ENCODE data around the gene SEMA4G.
"Not testable (repeated sequence)": the region's sequence is repeated elsewhere in the genome, so short reads cannot be mapped to it uniquely, and the experiment has no call there.

Gene SEMA4G

DNA sequence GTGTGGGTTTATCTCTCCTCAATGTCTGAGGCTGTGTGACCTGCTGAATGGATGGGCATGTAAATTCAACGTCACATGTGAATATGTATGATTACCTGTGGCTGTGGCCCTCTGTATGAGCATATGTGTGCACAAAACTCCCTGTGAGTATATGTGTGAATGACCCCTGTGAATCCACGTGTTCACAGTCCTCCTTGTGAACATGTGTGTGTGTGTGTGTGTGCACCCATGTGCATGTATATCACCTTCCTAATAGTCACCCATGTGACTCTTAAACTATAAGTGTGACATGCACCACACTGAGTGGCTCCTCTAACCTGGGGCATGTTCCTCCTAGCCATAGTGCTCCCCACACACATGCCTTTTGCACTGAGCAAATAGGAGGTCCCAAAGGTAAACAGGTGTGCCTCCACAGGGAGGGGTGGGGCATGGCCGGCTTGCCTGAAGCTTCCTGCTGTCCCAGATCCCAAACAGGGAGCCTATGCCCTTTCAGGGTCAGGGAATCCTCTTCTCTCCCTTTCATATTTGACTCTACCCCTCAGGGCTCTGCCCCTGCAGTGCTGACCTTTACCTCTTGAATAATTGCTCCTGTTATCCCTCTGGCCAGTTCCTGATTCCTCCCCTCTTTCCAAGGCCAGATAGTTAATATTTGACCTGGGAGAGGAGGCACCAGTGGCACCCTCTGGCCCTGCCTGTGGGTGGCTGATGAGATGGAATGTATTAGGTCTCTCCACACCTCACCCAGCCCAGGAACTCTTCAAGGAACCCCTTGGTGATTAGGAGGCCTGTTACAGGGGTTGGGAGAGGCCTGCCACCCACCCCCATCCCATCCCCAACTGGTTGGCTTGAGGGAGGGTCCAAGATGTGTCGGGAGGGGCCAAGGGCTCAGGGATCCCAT, 1.9 kb downstream of the SEMA4G start:
- no peak for FAIRE-seq

DNA sequence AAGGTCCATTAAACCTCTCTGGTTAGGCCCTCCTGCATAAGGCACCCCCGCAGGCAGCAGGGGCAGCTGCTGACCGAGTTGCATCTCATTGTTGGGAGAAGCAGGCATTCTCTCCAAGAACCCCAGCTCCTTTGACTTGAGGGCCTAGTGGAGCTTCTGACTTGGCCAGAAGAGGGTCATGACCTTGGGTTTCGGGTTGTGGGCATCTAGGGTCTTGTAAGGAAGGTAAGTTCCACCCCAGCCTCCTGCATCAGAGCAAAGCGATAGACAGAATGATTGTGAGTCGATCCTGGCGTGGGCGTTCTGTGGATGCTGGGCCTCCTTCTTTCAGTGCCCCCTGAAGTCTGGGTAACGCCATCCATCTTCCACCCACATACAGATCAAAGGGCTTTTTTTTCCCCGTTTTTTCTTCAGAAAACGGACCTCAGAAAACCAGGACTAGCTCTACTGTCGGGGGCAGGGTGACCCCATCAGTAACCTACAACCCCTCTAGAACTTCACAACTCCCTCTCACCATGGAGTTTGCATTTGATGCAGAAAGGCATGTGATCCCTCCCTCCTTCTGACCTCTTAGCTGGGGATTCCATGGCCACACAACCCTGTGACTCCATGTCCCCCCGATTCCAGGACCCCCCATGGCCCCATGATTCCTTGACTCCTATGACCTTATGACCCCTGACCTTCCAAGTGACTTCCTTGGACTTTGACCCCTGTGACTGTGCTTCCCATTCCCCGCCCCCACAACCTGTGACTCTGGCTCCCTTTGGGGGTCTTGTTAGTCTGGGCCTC, 3.0 kb downstream of the SEMA4G start:
- no peak for FAIRE-seq

DNA sequence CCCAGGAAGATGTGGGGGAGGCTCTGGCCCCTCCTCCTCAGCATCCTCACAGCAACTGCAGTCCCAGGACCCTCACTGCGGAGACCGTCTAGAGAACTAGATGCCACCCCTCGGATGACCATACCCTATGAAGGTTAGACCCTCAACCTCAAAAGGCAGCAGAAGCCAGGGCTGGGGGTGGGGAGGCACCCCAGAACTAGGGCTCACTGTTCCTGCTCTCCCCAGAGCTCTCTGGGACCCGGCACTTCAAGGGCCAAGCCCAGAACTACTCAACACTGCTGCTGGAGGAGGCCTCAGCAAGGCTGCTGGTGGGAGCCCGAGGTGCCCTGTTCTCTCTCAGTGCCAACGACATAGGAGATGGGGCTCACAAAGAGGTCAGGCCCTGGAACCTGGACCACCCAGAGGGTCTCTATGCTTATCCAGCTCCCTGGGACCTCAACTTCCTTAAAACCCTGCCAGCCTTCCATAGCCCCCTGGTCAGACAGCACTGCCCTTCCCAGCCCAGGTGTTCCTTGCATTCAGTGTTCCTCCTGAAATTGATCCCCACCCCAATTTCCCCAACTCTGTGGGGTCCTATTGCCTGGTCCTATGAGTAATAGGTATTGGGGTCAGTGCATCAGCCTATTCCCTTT, 3.7 kb downstream of the SEMA4G start:
- FAIRE-seq = no peak

DNA sequence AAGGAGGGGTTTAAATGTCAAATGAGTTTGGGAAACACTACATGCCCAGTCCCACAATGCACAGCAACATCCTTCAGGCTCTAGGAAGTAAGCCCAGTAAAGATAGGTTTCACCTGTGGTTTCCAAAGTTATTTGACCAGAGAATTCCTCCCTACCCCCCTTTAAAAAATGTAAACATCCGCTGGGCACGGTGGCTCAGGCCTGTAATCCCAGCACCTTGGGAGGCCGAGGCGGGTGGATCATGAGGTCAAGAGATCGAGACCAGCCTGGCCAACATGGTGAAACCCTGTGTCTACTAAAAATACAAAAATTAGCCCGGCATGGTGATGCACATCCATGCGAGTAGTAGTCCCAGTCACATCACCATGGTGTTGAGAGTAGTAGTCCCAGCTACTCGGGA, 6.1 kb downstream of the SEMA4G start:
- FAIRE-seq = not testable (repeated sequence)

DNA sequence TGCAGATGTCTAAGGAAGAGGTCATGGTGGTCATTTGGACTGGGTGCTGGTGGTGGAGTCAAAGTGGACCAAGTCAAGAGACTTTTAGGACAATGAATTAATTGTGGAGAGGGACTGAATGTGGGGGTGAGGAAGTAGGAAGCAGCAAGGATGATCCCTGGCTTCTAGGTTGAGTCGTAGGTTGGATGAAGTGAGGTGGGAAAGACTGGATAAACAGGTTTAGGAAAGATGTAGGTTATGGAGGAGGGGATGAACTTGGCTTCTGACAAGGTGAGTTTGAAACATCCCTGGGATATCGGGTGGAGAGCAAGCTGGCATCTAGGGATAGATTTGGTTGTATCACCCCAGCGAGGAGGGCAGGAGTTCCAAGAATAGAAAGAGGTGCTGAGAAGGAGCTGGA, 7.6 kb downstream of the SEMA4G start:
- FAIRE-seq = no peak

DNA sequence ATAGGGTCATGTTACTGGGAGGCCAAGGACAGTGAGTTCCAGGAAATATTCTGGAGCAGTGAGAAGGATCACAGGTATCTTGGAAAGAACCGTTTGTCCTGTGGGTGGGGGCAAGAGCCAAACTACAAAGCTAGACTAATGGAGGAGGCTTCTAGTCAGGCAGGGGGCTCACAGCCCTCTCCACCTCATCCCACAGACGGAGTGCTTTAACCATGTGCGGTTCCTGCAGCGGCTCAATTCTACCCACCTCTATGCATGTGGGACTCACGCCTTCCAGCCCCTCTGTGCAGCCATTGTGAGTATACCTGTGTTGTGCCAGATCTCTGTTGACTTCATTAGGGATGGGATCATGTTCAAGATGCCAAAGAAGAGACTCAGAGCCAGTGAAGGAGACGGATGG, 8.1 kb downstream of the SEMA4G start:
- FAIRE-seq = no peak

DNA sequence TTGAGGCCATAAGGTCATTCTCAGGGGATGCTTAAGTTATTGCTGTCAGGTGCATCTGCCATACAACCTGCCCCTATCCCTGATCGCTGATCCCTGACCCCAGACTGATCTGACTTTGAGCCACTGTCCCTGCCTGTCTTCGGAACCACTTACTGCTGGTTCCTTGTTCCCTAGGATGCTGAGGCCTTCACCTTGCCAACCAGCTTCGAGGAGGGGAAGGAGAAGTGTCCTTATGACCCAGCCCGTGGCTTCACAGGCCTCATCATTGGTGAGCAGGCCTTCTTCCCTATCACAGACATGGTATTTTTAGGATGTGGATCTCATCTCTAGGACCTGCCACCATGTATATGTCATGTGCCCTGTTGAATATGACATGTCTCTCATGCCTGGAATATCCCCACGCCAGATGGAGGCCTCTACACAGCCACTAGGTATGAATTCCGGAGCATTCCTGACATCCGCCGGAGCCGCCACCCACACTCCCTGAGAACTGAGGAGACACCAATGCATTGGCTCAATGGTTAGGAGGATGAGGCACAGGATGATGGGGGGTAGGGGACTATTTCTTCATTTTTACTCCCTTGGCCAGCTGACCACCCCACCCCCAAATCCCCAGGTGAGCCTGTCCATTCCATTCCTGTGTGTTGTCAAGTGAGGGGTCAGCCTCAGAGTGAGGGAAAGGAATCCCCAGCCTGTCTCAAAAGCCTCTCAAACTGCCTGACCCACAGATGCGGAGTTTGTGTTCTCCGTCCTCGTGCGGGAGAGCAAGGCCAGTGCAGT, 9.0 kb downstream of the SEMA4G start:
- no peak for FAIRE-seq

DNA sequence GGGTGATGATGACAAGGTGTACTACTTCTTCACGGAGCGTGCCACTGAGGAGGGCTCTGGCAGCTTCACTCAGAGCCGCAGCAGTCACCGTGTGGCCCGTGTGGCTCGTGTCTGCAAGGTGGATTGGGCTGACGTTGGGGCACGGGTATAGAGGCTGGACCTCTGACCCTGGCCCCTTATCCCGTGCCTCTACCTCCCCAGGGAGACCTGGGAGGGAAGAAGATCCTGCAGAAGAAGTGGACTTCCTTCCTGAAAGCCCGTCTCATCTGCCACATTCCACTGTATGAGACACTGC, 9.5 kb downstream of the SEMA4G start:
- no peak for FAIRE-seq

DNA sequence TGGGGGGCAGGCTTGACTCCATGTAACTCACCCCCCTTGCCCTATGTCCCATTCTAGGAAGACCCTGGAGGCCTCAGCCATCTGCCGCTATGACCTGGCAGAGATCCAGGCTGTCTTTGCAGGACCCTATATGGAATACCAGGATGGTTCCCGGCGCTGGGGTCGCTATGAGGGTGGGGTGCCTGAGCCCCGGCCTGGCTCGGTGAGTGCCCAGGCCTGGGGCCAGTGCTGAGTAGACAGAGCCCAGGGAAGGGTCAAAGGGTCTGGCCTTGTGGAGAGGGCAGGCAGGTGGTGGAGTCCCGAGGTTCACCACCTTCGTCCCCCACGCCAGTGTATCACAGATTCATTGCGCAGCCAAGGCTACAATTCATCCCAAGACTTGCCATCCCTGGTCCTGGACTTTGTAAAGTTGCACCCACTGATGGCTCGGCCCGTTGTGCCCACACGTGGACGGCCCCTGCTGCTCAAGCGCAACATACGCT, 10.5 kb downstream of the SEMA4G start:
- FAIRE-seq = no peak

DNA sequence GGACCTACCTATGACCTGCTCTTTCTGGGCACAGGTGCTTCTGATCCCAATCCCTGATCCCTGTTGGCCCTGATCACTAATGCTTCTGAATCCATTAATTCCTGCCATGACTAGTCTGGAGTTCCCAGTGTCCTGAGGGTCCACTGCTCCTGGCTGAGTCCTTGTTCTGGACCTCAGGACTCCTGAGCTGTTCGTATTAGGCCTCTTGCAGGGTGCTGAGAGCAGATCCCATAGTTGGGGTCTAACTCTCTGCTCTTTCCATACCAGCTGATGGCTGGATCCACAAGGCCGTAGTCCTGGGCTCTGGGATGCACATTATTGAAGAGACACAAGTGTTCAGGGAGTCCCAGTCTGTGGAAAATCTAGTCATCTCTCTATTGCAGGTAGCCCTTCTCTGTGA, 11.0 kb downstream of the SEMA4G start:
- FAIRE-seq = no peak

DNA sequence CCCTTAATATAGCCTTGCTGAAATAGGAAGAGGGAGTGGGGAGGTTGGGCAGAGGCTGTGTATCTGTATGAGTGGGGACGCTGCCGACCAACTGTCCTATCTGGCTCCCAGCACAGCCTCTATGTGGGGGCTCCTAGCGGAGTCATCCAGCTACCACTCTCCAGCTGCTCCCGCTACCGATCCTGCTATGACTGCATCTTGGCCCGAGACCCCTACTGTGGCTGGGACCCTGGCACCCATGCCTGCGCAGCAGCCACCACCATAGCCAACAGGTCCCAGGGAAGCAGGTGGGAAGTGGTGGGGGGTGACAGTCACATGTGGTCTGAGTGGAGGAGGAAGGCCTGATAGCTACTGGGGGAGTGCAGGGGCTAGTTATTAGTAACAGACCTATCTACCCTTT, 11.4 kb downstream of the SEMA4G start:
- no peak for FAIRE-seq

DNA sequence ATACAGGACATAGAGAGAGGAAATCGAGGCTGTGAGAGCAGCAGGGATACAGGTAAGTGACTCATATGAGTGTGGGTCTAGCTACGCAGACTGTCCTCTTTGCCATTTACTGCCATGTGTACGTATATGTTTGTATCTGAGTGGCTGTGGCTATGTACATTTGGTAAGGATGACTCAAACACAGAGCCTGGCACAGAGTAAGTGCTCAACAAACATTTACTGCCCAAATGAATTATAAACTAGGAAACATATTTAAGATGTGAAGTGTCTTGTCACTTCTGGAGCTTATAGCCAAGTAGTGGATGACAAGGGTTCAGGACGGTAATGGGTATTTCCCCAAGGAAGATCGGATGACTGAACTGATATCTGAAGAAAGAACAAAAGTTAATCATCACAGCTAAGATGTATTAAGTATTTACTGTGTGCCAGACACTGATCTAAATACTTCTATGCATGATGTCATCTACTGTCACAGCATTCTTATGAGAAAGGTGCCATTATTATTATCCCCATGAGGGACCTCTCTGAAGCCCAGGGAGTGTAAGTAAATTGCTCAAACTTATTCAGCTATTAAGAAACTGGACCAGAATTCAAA, 12.0 kb downstream of the SEMA4G start:
- FAIRE-seq = no peak

DNA sequence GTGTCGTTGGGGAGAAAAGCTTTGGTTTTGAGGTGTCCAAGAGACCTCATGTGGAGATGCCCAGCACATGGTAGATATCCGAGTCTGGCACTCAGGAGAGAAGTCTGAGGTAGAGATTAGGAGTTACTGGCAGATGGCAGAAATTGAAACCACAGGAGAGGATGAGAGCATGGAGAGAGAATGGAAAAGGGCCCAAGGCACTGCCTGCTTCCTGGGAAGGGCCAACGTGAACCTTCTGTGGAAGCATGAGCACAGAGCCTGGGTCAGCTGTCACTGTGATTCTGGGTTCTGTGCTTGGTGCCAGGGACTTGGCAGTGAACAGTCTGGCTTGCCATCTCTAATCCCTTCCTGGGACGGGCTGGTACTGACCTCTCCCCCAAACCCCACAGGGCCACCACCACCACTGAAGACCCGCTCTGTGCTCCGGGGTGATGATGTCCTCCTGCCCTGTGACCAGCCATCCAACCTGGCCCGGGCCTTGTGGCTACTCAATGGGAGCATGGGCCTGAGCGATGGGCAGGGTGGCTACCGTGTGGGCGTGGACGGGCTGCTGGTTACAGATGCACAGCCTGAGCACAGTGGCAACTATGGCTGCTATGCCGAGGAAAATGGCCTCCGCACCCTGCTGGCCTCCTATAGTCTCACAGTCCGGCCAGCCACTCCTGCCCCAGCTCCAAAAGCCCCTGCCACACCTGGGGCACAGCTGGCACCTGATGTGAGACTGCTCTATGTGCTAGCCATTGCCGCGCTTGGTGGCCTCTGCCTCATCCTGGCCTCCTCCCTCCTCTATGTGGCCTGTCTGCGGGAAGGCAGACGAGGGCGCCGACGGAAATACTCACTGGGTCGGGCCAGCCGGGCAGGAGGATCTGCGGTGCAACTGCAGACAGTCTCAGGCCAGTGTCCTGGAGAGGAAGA, 13.9 kb downstream of the SEMA4G start:
- no peak for FAIRE-seq

DNA sequence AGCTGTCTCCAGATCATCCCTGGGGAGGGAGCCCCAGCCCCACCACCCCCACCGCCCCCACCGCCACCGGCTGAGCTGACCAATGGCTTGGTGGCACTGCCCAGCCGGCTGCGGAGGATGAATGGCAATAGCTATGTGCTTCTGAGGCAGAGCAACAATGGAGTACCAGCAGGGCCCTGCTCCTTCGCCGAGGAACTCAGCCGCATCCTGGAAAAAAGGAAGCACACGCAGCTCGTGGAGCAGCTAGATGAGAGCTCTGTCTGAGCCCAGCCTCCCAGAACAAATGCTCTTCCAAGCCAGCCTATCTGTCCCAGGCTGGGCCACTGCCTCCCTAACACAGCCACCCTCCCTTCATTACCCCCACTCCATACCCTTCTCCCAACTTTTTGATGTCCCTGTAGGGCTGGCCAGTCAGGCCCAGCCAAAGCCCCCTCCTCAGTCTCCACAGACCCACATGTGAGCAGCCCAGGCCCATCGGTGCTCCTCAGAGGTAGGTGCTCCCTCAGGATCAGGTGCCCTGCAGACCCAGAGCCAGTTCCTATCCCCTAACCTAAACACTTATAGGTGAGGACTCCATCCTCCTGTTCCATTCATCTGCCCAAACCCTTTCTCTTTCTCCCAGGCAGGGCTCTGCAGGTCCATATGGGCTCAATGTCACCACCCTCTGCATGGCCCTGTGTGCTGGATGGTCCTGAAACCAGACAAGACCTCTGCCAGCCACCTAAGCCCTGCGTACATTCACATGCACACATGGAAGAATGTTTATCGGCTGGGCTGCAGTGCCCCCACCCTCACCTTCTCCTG, 14.8 kb downstream of the SEMA4G start:
- FAIRE-seq = no peak

DNA sequence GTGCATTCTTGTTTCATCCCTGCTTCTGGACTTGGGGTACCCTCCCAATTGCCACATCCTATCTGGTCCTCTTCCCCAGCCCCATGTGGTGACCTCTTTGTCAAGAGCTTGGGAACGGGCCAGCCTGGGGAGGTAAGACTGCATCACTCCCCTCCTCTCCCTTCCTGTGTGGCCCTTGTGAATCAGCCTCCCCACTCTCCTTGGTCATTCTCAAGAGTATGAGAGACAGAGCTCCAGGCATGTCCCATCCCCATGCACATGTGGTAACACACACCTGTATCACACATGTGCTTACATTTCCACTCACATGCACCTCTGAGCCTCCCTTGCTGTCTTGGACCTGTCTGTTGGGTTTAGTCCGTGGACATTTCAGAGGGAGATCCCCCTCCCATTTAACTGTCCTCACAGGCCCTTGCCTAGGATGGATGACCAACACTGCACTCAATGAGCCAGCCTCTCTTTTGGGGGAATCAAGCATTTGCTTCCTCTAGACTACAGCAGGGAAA, 15.4 kb downstream of the SEMA4G start:
- no peak for FAIRE-seq

DNA sequence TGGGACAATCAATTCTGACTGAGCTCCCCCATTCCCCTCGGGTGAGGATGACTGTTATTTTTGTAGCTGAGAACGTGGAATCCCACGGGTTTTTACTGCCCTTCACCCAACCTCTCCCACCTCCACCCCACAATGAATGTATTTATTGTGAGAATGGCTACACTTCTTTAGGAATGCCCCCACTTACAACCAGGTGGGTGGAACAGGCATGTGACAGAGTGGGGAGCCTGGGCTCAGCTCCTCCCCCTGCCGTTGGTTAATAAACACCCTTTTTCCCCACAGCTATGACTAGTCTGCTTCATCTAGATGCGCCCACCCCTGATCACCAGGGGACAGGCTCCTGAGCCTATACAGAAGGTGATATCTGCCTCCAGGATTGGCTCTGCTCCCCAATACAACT, 16.0 kb downstream of the SEMA4G start:
- FAIRE-seq = no peak

DNA sequence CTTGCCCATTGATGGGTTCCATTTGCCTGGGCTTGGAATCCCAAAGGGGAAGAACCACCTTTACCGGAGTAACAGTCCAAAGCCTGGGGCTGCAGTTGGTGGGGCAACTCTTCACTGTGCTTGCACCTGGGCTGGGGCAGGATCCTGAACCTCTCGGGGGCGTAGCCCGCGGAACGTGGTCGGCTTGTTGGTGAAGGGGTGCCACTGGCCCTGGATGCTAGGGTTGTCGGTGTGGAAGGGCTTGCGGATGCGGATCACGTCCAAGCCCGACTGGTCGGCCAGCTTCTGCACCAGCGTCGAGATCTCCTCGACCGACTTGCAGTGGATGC, 17.3 kb downstream of the SEMA4G start:
- FAIRE-seq = no peak

DNA sequence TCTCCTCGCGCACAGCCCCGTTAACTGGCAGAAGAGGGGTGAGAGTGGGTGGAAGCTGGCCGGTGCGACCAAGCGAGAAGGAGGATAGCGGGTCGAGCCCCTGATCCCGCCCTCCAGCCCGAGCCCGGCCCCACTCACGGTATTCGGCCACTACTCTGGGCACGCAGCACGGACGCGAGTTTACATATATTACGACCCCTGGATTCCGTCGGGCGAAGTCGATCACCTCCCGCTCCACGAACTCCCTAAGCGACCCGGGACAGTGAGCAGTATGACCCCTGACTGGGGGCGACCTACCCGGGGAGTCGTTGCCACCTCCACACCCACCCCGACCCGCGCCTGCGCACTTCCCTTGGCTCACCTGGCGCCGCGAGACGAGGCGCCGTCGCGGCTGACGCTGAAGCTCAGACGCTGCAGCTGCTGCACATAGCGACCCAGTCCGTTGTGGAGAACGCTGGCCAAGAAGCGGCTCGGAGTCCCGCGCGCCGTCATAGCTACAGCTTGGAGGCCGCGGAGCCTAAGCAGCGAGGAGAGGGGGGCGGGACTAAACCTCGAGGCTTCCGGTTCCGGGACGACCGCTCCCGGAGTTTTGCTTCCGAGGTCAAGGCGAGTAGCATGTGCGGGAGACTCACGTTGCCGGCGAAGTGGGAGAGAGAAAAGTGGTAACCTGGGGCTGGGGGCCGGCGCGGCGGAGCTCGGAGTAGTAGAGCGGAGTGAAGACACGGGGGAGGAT, 17.8 kb downstream of the SEMA4G start, which contains the start of the genes MRPL43 and TWNK:
TSS of gene MRPL43 (minus strand) at position 546 of the 733 bp plus-strand sequence. CDS start at position 492, 54 bp downstream.
TSS of gene TWNK (plus strand) at position 592 of the 733 bp plus-strand sequence. CDS start 668 bp downstream, outside the sequence.
- no peak for FAIRE-seq

DNA sequence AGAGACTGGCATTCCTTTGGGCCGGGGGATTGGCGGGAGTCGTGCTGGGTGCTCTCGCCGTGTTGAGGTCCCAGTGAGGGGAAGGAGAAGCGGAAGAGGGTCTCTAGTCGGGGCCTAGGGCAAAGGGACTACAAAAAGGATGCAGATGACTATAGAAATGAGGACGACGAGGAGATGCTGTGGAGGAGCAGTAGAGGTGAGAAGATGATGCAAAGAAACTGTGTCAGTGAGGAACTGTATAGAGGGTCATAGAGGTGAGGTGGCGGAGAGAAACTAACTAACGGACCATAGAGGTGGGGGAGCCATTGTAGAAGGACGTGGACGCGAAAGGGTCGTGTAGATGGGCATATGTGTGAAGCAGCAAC, 18.4 kb downstream of the SEMA4G start:
- no peak for FAIRE-seq

DNA sequence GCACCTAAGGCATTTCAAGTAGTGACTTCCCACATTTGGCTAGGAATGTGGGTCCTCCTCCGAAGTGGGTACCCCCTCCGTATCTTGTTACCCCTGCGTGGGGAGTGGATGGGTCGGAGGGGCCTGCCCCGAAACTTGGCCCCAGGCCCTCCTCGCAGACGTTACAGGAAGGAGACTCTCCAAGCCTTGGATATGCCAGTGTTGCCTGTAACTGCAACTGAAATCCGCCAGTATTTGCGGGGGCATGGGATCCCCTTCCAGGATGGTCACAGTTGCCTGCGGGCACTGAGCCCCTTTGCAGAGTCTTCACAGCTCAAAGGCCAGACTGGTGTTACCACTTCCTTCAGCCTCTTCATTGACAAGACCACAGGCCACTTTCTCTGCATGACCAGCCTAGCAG, 18.9 kb downstream of the SEMA4G start:
- no peak for FAIRE-seq
